IMR-90 (cell line): Measurements from ENCODE around the gene CYP11A1.

Source experiments
- BHLHE40 ChIP-seq: fragments of 150-350 bp; IDR thresholded peaks from 2 replicates; pipeline ENCODE4 v1.6.1; 2016; ENCODE audit warnings: mild to moderate bottlenecking, low read depth, low read length
- POLR2A ChIP-seq: IDR thresholded peaks from 2 replicates; pipeline ENCODE4 v1.6.1; 2012; ENCODE audit warnings: mild to moderate bottlenecking, low read depth, low read length
- TF ChIP-seq, protein P1 (sequence below): conservative IDR thresholded peaks from 2 replicates; pipeline ENCODE4 v1.5.1; 2012; ENCODE audit warnings: mild to moderate bottlenecking, low read depth, low read length, improper control_type of control experiment

DNA sequence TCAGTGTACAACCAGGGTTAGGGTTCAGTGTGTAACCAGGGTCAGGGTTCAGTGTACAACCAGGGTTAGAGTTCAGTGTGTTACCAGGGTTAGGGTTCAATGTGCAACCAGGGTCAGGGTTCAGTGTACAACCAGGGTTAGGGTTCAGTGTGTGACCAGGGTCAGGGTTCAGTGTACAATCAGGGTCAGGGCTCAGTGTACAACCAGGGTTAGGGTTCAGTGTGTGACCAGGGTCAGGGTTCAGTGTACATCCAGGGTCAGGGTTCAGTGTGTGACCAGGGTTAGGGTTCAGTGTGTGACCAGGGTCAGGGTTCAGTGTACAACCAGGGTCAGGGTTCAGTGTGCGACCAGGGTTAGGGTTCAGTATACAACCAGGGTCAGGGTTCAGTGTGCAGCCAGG lies 33.3 kb downstream of the CYP11A1 start:
- TF ChIP-seq BHLHE40: no peak
- TF ChIP-seq, protein P1, sequence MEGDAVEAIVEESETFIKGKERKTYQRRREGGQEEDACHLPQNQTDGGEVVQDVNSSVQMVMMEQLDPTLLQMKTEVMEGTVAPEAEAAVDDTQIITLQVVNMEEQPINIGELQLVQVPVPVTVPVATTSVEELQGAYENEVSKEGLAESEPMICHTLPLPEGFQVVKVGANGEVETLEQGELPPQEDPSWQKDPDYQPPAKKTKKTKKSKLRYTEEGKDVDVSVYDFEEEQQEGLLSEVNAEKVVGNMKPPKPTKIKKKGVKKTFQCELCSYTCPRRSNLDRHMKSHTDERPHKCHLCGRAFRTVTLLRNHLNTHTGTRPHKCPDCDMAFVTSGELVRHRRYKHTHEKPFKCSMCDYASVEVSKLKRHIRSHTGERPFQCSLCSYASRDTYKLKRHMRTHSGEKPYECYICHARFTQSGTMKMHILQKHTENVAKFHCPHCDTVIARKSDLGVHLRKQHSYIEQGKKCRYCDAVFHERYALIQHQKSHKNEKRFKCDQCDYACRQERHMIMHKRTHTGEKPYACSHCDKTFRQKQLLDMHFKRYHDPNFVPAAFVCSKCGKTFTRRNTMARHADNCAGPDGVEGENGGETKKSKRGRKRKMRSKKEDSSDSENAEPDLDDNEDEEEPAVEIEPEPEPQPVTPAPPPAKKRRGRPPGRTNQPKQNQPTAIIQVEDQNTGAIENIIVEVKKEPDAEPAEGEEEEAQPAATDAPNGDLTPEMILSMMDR: no peak
- TF ChIP-seq POLR2A: no peak
